HG03066 (cell line): ENCODE results near the gene OR52W1.

Source experiments
- ATAC-seq: cut with Tn5 transposase; IDR thresholded peaks from one replicate; pipeline ENCODE4 v1.9.1; 2021; ENCODE audit warnings: low read depth; ENCODE audit not compliant: unreplicated experiment

OR52W1 gene

GRCh38 chr11:6199174-6199810 is at the start of gene OR52W1:
Gene OR52W1, plus strand, starts transcription at chr11:6199224. Its CDS starts 0 bp downstream, at chr11:6199224.
- no peak for ATAC-seq

GRCh38 chr11:6151117-6151516 is 47.9 kb upstream of the OR52W1 start:
- no peak for ATAC-seq

- no peak for ATAC-seq
Observed at GRCh38 chr11:6152126-6152525, 46.9 kb upstream of the OR52W1 start.

- no peak for ATAC-seq
Observed at GRCh38 chr11:6156628-6157359, 42.2 kb upstream of the OR52W1 start.

GRCh38 chr11:6170226-6170625 is 28.8 kb upstream of the OR52W1 start, which contains the start of gene OR52B2:
Gene OR52B2, minus strand, starts transcription at chr11:6170326. Its CDS starts 0 bp downstream, at chr11:6170326.
- no peak for ATAC-seq

- no peak for ATAC-seq
Observed at GRCh38 chr11:6175440-6175839, 23.6 kb upstream of the OR52W1 start.

- no peak for ATAC-seq
Observed at GRCh38 chr11:6191742-6192141, 7.3 kb upstream of the OR52W1 start.

GRCh38 chr11:6194065-6194581 is 4.9 kb upstream of the OR52W1 start:
- ATAC-seq: no peak

- no peak for ATAC-seq
Observed at GRCh38 chr11:6196396-6196795, 2.6 kb upstream of the OR52W1 start.

- ATAC-seq: no peak
Observed at GRCh38 chr11:6197466-6198200, 1.4 kb upstream of the OR52W1 start.

- no peak for ATAC-seq
Observed at GRCh38 chr11:6200975-6201374, 2.0 kb downstream of the OR52W1 start.

GRCh38 chr11:6201481-6201880 is 2.5 kb downstream of the OR52W1 start:
- no peak for ATAC-seq

- ATAC-seq: no peak
Observed at GRCh38 chr11:6202041-6202440, 3.0 kb downstream of the OR52W1 start.

GRCh38 chr11:6203327-6203726 is 4.3 kb downstream of the OR52W1 start:
- no peak for ATAC-seq

- no peak for ATAC-seq
Observed at GRCh38 chr11:6204706-6205105, 5.7 kb downstream of the OR52W1 start.

GRCh38 chr11:6205366-6205765 is 6.3 kb downstream of the OR52W1 start, which contains the start of gene C11orf42:
Gene C11orf42, plus strand, starts transcription at chr11:6205557. Its CDS starts 59 bp downstream, at chr11:6205616.
- no peak for ATAC-seq

- no peak for ATAC-seq
Observed at GRCh38 chr11:6206456-6207180, 7.6 kb downstream of the OR52W1 start.

- no peak for ATAC-seq
Observed at GRCh38 chr11:6209801-6210200, 10.8 kb downstream of the OR52W1 start.

- no peak for ATAC-seq
Observed at GRCh38 chr11:6210274-6210955, 11.4 kb downstream of the OR52W1 start.

- no peak for ATAC-seq
Observed at GRCh38 chr11:6214530-6214929, 15.5 kb downstream of the OR52W1 start.
